ENCODE measurements around the gene HMGA1.

The HMGA1 gene

DNA sequence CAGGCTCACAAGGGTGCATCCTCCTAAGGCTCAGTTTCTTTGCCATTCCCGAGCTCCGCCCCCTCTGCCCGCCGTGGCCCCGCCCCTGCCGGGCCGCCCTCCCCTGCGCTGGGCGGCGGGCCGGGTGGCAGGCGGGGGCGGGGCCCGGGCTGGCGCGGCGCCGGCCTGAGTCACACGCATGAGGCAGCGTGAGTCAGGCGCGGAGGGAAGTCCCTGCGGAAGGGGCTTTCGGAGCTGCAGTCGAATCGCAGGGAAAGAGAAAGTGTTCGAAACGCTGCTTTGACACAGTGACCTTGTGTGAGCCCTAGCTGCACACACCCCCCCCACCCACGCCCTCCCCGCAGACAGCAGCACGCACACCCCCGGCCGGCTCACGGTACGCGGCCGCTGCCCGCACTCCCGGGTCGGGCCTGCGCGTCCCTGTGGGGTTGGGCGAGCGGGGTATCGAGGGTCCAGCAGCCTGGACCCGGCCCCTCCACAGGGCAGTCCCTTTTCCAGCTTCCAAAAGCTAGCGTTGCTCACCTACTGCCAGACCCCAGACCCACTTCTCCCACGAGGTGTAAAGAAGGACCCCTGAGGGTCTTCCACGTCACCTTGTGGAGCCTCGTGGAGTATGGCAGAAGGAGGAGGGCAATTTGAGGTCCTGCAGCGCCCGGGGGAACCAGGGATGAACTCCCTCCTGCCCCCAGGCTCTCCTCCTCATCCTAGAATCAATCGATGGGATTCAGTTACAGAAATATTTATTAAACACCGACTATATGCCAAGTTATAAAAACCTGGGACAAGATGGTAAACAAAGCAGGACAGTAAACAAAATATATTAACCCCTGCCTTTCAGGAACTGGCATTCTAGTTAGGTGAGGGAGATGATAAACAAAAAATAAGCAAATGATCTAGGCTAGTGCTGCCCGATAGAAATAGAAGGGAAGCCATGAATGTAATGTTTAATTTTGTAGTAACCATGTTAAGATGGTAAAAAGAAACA is 12.4 kb upstream of the HMGA1 start:
- peak; percentile 68 to 82 for DNase-seq

- DNase-seq: no peak
These were observed 11.1 kb upstream of the HMGA1 start for GRCh38 chr6:34225551-34225950.

DNA sequence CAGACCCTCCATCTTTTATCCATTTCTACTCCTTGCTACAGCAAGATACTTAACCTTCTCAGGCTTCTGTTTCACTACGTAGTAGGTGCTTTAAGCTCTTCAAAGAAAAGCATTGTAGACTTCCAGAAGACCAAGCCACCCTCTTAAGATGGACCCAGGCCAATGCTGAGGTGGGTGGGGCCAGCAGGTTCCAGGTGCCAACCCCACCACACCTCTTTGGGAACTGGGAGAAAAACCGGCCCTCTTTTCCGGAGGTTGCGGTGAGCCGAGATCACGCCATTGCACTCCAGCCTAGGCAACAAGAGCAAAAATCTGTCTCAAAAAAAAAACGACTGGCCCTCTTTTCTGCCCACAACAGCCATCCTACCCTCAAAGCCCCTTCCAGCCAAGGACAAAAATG is 10.6 kb upstream of the HMGA1 start:
- DNase-seq: no peak

DNA sequence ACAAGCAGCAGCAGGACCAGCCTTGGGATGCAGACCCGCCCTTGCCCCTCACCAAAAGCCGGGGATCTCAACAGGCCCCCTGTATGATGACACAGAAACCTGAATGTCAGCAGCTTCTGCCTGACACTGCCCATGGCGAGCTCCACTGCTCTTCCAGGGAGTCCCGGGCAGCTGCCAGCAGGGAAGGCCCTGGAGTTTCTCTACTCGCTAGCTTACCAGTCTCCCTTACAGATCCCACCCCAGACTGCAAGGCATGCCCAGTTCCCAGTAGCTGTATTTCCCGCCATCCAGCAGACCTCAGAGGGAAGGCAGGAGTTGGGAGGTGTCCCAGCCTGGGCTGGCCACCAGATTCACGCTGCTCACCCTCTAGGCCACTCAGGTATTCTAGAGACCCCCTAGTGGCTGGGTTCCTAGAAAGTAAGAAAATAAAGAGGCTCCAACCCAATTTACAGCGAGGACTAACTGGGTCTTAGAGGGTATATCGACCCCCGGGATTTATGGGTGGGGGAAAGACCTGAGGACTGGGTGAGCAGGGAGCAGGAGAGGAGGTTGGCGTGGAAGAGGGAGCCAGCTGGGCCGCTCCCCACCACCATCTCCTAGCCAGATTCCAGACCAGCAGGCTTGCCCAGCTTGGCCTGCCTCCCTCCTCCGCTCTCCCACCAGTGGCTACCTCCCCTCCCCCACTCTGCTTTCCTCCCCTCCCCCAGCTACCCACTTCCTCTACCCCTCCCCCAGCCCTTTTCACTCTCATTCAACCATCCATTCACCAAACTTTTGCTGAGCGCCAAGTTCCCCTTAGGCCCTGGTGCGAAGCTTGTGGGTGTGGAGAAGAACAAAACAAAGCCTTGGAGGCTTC is 9.7 kb upstream of the HMGA1 start:
- no peak for DNase-seq

- no peak for DNase-seq
These were observed 8.8 kb upstream of the HMGA1 start for GRCh38 chr6:34227761-34228421.

GRCh38 chr6:34229877-34230276 is 6.8 kb upstream of the HMGA1 start:
- DNase-seq: no peak

DNA sequence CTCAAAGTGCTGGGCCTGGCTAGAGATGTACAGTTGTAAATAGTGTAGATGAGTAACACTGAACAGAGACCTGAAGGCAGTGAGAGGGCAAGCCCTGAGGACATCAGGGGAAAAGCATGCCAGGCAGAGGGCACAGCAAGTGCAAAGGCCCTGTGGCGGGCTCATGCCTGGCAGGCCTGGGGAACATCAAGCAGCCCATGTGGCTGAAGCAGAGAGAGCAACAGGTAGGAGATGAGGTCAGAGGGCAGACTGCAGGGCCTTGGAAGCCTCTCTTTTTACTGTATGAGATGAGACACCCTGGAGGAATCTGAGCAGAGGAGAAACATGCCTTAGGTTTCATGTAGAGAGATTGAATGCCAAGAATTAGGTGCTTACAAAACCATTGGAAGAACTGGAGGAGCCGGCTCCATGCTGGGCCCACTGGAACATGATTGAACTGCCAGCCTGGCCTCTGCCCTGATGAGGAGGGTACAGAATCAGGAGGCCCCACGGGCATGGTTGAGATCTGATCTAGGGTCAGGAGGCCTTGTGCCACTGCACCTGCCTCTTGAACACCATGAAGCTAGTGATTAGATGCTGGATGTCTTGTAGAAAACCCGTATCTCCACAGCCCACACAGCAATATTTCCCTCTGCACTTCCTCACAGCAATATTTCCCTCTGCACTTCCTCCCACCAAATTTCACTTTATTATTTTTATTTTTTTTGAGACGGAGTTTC is 5.9 kb upstream of the HMGA1 start:
- no peak for DNase-seq

GRCh38 chr6:34231566-34232336 is 4.9 kb upstream of the HMGA1 start:
- DNase-seq: no peak

DNA sequence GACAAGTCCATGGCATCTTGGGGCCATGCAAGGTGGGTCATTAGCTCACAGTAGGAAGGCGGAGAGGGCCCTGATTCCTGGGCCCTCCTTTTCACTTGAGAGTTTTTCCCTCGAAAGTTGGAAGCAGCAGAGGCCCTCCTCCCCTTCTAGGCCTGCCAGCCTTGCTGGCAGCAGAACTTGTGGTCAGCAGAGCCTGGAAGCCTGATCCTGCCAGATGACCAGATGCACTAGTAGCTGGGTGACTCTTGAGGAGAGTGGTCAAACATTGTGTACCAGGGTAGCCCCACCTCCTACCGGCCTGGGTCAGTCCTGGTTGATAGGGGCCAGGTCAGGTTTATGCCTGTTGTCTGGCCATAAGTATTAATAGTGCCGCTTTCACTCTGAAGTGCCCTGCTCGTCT is 3.8 kb upstream of the HMGA1 start:
- no peak for DNase-seq

DNA sequence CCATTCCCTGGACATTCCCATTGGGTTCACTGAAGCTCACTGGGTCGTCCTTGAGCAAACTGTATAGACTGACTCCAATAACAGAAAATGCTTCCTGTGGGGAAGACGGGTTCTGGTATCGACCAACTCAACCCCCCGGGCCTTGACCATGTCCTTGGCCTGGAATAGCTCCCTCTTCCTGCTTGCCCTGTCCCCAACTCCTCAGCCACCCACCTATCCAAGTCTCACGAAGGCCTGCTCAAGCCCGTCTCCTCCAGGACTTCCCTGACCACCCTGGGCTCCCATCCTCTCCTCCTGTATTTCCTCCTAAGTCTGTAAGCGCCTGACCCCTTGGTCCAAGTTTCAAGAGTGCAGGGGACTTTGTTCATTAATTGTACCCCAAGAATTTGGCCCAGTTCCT is 2.8 kb upstream of the HMGA1 start:
- DNase-seq: no peak

GRCh38 chr6:34234667-34235306 is 1.9 kb upstream of the HMGA1 start:
- DNase-seq: no peak

DNA sequence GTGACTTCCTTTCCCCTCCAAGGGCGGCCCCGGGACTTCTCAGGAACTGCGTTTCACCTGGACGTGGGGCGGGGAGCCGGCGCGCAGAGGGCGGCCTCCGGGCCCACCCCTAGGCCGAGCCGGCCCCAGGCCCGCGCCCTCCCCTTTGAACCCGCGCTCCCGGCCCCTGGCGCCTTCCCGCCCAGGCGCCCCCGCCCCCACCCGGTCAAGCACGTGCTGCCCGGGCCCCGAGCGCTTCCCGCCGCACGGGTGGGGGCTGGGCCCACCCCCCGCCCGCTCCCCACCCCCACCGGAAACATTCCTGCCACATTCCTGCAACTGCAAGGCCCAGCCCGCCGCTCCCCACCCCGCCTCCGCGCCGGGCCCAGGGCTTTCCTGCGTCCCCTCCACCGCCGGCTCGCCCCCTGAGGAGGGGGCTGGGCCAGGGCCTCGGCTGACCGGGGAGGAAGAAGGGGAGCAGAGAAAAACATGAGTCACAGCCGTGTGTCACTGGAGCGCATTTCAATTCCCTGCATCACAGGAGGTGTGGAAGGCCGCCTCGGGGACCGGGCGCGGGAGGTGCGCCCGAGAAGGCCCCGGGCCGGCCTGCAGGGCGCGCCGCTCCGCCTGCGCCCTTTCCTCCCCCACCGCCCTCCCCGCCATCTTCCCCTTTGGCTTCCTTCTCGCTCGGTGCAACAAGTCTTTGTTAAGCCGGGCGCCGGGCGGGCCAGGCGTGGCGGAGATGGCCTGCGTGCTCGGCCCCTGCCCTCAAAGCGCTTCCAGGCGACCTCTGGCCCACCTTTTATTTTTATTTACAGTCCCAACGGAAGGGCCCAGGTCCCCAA is 1.2 kb upstream of the HMGA1 start:
- no peak for DNase-seq

GRCh38 chr6:34236131-34236442 is 586 bp upstream of the HMGA1 start:
- peak in 1 of 2 experiments; percentile 40 for DNase-seq

DNA sequence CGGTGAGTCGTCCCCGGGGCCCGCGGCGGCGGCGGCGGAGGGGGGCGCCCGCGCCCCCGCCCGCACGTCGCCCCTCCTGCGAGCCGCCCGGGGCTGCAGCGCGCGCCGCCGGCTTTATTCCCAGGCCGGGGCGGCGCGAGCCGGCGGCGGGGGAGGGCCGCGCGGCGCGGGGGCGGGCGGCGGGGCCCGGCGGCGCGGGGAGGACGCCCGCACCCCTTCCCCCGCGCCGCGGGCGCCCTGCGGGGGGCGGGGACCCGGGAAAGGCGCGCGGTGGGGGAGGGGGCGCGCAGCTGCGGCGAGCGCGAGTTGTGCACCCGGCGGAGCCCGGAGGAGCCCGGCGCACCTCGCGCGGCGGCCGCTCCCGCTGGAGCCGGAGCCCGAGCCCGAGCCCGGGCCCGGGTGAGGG is 646 bp downstream of the HMGA1 start:
- peak in 1 of 2 experiments; percentile 33 for DNase-seq

DNA sequence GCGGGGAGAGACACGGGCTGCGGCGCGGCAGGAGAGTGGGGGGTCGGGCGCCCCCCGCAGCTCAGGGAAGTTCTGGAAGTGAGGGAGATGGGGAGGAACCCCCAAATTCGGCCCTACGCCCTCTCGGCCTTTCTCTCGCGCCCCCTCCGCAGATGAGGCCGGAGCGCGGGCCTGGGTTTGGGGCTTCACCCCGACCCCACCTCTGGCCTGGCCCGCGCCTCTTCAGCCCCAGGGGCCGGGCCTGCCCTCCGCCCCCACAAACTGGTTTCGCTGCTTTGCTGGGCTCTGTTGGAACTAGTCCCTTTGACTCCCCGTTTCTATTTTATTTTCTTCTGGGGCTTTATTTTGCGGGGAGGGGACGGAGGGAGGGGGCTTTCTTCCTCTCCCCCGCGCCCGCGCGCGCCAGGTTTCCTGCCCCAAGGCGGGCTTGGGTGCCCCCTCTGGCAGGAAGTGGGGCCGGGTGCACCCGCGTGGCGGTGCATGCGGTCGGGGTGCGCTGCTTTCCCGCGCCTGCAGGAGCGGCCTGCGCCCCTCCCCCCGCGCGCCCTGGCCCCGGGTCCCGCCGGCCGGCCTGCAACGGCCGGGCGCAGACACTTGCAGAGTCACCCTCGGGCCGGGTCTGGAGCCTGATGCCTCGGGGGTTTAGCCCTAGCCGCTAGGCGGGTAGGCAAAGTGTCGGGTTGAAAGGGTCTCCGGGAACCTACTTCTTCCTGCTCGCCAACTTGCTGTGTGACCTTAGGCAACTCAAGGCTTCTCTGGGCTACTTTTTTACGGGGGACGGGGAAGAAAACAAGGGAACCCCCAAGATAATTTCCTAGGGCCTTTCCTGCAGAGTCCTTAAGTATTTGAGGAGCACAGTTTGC is 1.3 kb downstream of the HMGA1 start:
- DNase-seq: peak; percentile 47 to 81

GRCh38 chr6:34238585-34239499 is 2.2 kb downstream of the HMGA1 start:
- peak; percentile 49 to 84 for DNase-seq

DNA sequence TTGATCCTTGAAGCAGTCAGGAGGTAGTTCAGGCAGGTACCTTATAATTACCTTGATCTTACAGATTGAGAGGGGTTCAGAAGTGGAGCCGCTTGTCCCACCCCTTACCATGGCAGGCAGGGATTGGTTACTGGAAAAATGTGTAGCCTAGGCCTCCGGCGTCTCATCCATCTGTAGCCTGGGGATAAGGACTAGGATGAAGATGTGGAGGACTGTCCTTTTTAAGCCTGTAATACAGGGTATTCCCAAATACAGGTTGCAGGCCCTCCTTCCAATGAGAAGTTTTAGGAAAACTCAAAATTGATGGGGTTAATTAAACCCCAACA is 2.8 kb downstream of the HMGA1 start:
- peak in 1 of 2 experiments; percentile 14 for DNase-seq

GRCh38 chr6:34239893-34240292 is 3.2 kb downstream of the HMGA1 start:
- DNase-seq: no peak

All from NCI-H524 (cell line).